Measurements from ENCODE around the gene MEA1. TPM values are rescaled to one million over a fixed set of nuclear protein-coding genes. Genes with fewer than 3 reads are reported as not detected.
"Not testable (repeated sequence)": the region's sequence is repeated elsewhere in the genome, so short reads cannot be mapped to it uniquely, and the experiment has no call there.

Gene MEA1
- total RNA-seq, 1 donor from 2014 or later = 94.7 TPM

GRCh38 chr6:43043310-43043709 lies 29.6 kb upstream of the MEA1 start:
- Mint-ChIP-seq H3K27ac (ENCODE audit: unreplicated experiment) (no peak overlapping the region), H3K4me1 (no peaks in the 10 kb centered on the region), H3K4me3 (no peak overlapping the region), H3K27me3 (ENCODE audit: low read depth) (no peaks in the 10 kb centered on the region), H3K9me3 (no peaks in the 10 kb centered on the region), H3K36me3 (ENCODE audit: low read depth) (peaks cover 9% of the 10 kb centered on the region)
- TF ChIP-seq, protein P1, sequence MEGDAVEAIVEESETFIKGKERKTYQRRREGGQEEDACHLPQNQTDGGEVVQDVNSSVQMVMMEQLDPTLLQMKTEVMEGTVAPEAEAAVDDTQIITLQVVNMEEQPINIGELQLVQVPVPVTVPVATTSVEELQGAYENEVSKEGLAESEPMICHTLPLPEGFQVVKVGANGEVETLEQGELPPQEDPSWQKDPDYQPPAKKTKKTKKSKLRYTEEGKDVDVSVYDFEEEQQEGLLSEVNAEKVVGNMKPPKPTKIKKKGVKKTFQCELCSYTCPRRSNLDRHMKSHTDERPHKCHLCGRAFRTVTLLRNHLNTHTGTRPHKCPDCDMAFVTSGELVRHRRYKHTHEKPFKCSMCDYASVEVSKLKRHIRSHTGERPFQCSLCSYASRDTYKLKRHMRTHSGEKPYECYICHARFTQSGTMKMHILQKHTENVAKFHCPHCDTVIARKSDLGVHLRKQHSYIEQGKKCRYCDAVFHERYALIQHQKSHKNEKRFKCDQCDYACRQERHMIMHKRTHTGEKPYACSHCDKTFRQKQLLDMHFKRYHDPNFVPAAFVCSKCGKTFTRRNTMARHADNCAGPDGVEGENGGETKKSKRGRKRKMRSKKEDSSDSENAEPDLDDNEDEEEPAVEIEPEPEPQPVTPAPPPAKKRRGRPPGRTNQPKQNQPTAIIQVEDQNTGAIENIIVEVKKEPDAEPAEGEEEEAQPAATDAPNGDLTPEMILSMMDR (conservative IDR thresholded peaks at IDR 0.05) = no peak
- DNase-seq (ENCODE audit: low read depth, low spot score) = no peak

DNA sequence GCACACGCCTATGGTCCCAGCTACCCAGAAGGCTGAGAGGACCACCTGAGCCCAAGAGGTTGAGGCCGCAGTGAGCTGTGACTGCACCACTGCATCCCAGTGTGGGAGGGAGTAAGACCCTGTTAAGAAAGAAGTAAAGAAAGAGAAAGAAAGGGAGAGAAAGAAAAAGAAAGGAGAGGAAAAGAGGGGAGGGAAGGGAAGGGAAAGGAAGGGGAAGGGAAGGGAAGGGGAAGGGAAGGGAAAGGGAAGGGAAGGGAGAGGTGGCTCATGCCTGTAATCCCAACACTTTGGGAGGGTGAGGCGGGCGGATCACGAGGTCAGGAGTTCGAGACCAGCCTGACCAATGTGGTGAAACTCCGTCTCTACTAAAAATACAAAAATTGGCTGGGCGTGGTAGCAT lies 27.7 kb upstream of the MEA1 start:
- not testable (repeated sequence) for H3K27me3 Mint-ChIP-seq (ENCODE audit: low read depth); H3K9me3 Mint-ChIP-seq; H3K36me3 Mint-ChIP-seq (ENCODE audit: low read depth); H3K4me1 Mint-ChIP-seq; H3K4me3 Mint-ChIP-seq; DNase-seq (ENCODE audit: low read depth, low spot score)
- H3K27ac Mint-ChIP-seq (ENCODE audit: unreplicated experiment) = peak overlapping the region; percentile 43

DNA sequence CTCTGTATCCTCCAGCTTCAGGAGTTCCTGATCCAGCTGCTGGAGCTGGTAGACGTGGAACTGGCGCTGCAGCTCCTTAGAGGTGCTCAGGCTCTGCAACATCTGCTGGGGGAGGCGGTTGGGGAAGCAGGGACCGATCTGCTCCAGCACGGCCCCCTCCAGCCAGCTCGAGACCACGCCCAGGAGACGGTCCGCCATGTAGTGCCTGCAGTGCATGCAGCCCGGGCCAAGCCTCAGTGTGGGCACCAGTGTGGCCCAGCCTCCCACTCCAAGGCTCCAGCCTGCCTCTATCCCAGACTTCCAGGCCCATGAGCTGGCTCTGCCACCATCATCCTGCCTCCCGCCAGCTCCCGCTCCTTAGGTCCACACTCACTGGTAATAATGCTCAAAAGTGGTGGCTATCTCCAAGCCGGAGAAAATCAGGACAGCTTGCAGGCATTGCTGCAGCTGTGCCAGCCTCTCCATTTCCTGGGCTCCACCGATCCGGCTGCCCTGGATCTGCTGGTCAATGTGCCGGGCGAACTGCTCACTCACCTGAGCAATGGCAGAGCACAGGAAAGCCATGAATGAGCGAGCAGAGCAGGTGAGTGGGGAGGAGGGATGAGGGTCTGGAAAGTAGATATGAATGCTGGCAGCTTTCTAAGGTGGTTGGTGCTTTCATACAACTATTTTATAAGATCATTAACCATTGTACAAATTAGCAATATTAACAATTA lies 27.0 kb upstream of the MEA1 start:
- no peak for DNase-seq (ENCODE audit: low read depth, low spot score)
- Mint-ChIP-seq H3K9me3 (no peaks in the 10 kb centered on the region), H3K36me3 (ENCODE audit: low read depth) (peaks cover 9% of the 10 kb centered on the region), H3K4me1 (no peaks in the 10 kb centered on the region), H3K27ac (ENCODE audit: unreplicated experiment) (no peak overlapping the region), H3K4me3 (no peak overlapping the region), H3K27me3 (ENCODE audit: low read depth) (no peaks in the 10 kb centered on the region)
- TF ChIP-seq, protein P1 (conservative IDR thresholded peaks at IDR 0.05) = no peak

DNA sequence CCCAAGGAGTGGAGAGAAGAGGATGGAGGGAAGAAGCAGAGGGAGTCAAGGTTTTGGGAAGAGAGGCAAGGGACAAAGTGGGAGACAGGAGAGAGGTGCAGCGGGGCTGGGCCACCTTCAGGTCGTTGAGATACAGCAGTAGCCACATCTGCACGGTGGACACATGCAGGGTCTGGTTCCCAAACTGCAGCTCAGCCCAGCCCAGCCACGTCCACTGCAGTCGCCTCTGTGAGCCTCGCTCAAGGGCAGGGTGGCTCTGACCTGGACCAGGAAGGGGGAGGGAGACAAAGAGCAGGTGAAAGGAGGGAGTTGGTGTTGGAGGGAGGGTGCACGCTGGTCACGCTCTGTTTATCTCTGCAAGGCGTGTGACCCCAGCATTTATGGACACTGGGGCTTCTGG lies 25.0 kb upstream of the MEA1 start:
- Mint-ChIP-seq H3K4me1 (no peaks in the 10 kb centered on the region), H3K36me3 (ENCODE audit: low read depth) (peaks cover 13% of the 10 kb centered on the region), H3K27ac (ENCODE audit: unreplicated experiment) (no peak overlapping the region), H3K27me3 (ENCODE audit: low read depth) (no peaks in the 10 kb centered on the region), H3K9me3 (no peaks in the 10 kb centered on the region), H3K4me3 (no peak overlapping the region)
- DNase-seq (ENCODE audit: low read depth, low spot score) = no peak
- TF ChIP-seq, protein P1 (conservative IDR thresholded peaks at IDR 0.05) = no peak

DNA sequence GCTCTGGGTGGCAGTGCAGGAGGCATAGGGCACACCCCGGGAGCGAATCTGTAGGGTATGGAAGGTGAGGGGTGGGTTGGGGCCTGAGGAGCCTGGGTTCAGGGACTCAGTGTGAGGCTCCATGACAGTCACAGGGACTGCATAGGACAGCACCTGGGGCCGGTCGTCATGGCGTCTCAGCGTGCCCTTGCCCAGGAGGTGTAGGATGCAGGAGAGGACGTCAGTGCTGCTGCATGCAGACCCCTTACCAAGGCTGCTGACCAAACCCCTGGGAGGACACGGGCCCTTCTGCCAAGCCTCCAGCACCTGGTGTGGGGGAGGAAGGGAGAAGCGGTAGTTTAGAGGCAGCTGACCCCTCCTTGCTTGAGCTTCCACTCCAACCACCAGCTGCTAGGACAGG lies 24.0 kb upstream of the MEA1 start:
- no peaks in the 10 kb centered on the region for H3K4me1 Mint-ChIP-seq
- H3K36me3 Mint-ChIP-seq (ENCODE audit: low read depth) = peaks cover 13% of the 10 kb centered on the region
- no peaks in the 10 kb centered on the region for H3K9me3 Mint-ChIP-seq
- no peak overlapping the region for H3K4me3 Mint-ChIP-seq
- H3K27me3 Mint-ChIP-seq (ENCODE audit: low read depth) = no peaks in the 10 kb centered on the region
- no peak overlapping the region for H3K27ac Mint-ChIP-seq (ENCODE audit: unreplicated experiment)
- DNase-seq (ENCODE audit: low read depth, low spot score) = no peak
- TF ChIP-seq, protein P1 (conservative IDR thresholded peaks at IDR 0.05) = no peak

- H3K4me1 Mint-ChIP-seq = no peaks in the 10 kb centered on the region
- peak overlapping the region; percentile 22 for H3K4me3 Mint-ChIP-seq
- TF ChIP-seq, protein P1 (conservative IDR thresholded peaks at IDR 0.05) = no peak
- H3K27ac Mint-ChIP-seq (ENCODE audit: unreplicated experiment) = no peak overlapping the region
- peaks cover 13% of the 10 kb centered on the region for H3K36me3 Mint-ChIP-seq (ENCODE audit: low read depth)
- H3K27me3 Mint-ChIP-seq (ENCODE audit: low read depth) = no peaks in the 10 kb centered on the region
- DNase-seq (ENCODE audit: low read depth, low spot score) = no peak
- H3K9me3 Mint-ChIP-seq = no peaks in the 10 kb centered on the region
These were observed 23.5 kb upstream of the MEA1 start for GRCh38 chr6:43037197-43037596.

Data from neural crest cell (in vitro differentiated cells).